HL-60 (cell line): ENCODE measurements around the gene TMTC1.

Source experiments
- DNase-seq, 2 experiments: peaks; one replicate each; pipeline ENCODE4 v3.0.0-alpha.2; 2010 to 2020; ENCODE audit warnings: low read depth in 1 of 2, low spot score in 1 of 2
- H3K27ac ChIP-seq: fragments of 250-450 bp; sonication (Bioruptor Pico); replicated peaks from 2 replicates; pipeline ENCODE4 v1.5.1; 2020; ENCODE audit warnings: mild to moderate bottlenecking, moderate library complexity
- H3K27me3 ChIP-seq: fragments of 250-450 bp; sonication (Bioruptor Pico); 2 replicates; pipeline ENCODE4 v1.5.1; 2021; ENCODE audit warnings: mild to moderate bottlenecking, moderate library complexity; ENCODE audit not compliant: insufficient read depth, poor library complexity, severe bottlenecking
- H3K4me3 ChIP-seq: replicated peaks from 2 replicates; pipeline ENCODE4 v1.5.1; 2011; ENCODE audit warnings: mild to moderate bottlenecking, control low read depth, low read length; ENCODE audit not compliant: insufficient read depth
- CTCF ChIP-seq: IDR thresholded peaks from one replicate; pipeline ENCODE4 v1.5.1; 2011; ENCODE audit warnings: low read length, control low read depth, inconsistent platforms; ENCODE audit not compliant: insufficient read depth
- GABPA ChIP-seq: IDR thresholded peaks from 2 replicates; pipeline ENCODE4 v1.6.1; 2012; ENCODE audit warnings: low read depth
- POLR2AphosphoS5 ChIP-seq: IDR thresholded peaks from 2 replicates; pipeline ENCODE4 v1.6.1; 2012; ENCODE audit warnings: low read depth
- REST ChIP-seq: IDR thresholded peaks from 2 replicates; pipeline ENCODE4 v1.6.1; 2012; ENCODE audit warnings: low read depth; ENCODE audit not compliant: insufficient replicate concordance
- SPI1 ChIP-seq: IDR thresholded peaks from 2 replicates; pipeline ENCODE4 v1.6.1; 2012; ENCODE audit warnings: low read depth, mild to moderate bottlenecking, borderline replicate concordance

TMTC1 gene

GRCh38 chr12:29674463-29674862, 109.3 kb downstream of the TMTC1 start:
- no peak overlapping the region for H3K4me3 ChIP-seq
- TF ChIP-seq GABPA: no peak
- TF ChIP-seq REST: no peak
- no peak for TF ChIP-seq SPI1
- no peak for TF ChIP-seq CTCF
- TF ChIP-seq POLR2AphosphoS5: no peak
- H3K27me3 ChIP-seq: peaks cover 8% of the 10 kb centered on the region
- H3K27ac ChIP-seq: no peak overlapping the region
- no peak for DNase-seq

- DNase-seq: no peak
- peaks cover 8% of the 10 kb centered on the region for H3K27me3 ChIP-seq
- no peak overlapping the region for H3K4me3 ChIP-seq
- TF ChIP-seq POLR2AphosphoS5 (no peak), GABPA (no peak), SPI1 (no peak), CTCF (no peak), REST (no peak)
- no peak overlapping the region for H3K27ac ChIP-seq
Measured at GRCh38 chr12:29673346-29673745, 110.4 kb downstream of the TMTC1 start.

GRCh38 chr12:29672580-29672979, 111.2 kb downstream of the TMTC1 start:
- Histone ChIP-seq H3K4me3 (no peak overlapping the region), H3K27ac (no peak overlapping the region), H3K27me3 (peaks cover 4% of the 10 kb centered on the region)
- no peak for DNase-seq
- TF ChIP-seq POLR2AphosphoS5: no peak
- no peak for TF ChIP-seq CTCF
- no peak for TF ChIP-seq SPI1
- TF ChIP-seq GABPA: no peak

GRCh38 chr12:29671742-29672141, 112.0 kb downstream of the TMTC1 start:
- no peak for TF ChIP-seq SPI1
- no peak for TF ChIP-seq GABPA
- TF ChIP-seq REST: no peak
- no peak for TF ChIP-seq CTCF
- TF ChIP-seq POLR2AphosphoS5: no peak

More at GRCh38 chr12:29671742-29672141, 112.0 kb downstream of the TMTC1 start:
- Histone ChIP-seq H3K4me3 (no peak overlapping the region), H3K27ac (no peak overlapping the region), H3K27me3 (peaks cover 4% of the 10 kb centered on the region)
- DNase-seq: no peak
